Stimulated activated CD4-positive, alpha-beta T cell treated with anti-CD3 and anti-CD28 coated beads, TNF-alpha, amount 100 ng/mL, for 24 hours (primary cell): Measurements from ENCODE around the gene MAOA.
"Not testable (repeated sequence)": the region's sequence is repeated elsewhere in the genome, so short reads cannot be mapped to it uniquely, and the experiment has no call there.

ENCODE experiments used
- DNase-seq, 3 experiments: peaks; one replicate each; pipeline ENCODE4 v3.0.0-alpha.2; 2020; ENCODE audit warnings: low read depth in 3 of 3

MAOA gene

DNA sequence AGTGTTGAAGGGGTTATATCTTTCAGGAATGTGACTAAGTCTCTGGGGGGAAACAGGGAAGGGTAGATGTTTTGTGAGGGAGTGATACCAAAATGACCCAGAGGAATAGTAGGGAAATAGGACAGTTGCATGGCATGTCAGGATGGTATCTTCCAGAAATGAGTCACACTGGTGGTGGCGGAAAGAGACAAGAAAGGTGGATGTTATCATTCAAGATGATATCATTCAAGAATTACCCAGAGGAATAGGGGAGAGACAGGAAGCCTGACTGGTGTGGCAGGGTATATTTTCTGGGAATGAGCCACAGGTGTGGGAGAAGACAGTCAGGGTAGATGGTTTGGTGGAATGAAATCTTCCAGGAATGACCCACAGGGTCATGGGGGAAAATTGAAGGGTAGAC, 61.1 kb downstream of the MAOA start:
- no peak for DNase-seq

- no peak for DNase-seq
Measured at GRCh38 chrX:43718081-43718480, 62.0 kb downstream of the MAOA start.

DNA sequence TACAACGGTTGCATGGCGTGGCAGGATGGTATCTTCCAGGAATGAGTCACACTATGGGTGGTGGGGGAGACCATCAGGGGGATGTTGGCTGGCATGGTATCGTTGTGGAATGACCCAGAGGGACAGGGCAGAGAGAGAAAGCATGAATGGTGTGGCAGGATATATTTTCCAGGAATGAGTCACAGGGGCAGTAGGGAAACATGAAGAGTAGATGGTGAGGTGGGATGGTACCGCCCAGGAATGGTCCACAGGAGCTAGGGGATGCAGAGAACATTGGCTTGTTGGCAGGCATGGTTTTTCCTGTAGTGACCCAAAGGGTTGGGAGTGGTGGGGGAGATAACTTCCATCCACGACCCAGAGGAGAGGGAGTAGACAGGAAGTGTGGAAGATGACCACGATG, 62.4 kb downstream of the MAOA start:
- DNase-seq = no peak

GRCh38 chrX:43718956-43719355, 62.9 kb downstream of the MAOA start:
- DNase-seq = no peak

- DNase-seq = no peak
Measured at GRCh38 chrX:43720082-43720481, 64.0 kb downstream of the MAOA start.

DNA sequence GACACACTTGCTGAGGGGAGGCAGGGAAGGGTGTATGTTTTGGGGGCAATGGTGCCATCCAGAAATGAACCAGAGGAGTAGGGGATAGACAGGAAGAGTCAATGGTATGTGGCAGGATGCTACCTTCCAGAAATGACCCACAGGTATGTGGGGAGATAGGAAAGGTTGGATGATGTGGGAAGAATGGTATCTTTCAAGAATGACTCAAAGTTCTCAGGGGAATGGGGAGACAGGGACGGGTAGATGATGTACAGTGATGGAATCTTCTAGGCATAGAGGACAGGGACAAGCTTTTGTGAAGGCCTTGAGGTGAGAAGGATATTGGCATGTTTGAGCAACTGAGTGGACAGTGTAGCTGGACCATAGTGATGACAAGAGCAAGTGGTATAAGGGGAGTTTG, 64.9 kb downstream of the MAOA start:
- DNase-seq = no peak

GRCh38 chrX:43725227-43725626, 69.1 kb downstream of the MAOA start:
- not testable (repeated sequence) for DNase-seq

DNA sequence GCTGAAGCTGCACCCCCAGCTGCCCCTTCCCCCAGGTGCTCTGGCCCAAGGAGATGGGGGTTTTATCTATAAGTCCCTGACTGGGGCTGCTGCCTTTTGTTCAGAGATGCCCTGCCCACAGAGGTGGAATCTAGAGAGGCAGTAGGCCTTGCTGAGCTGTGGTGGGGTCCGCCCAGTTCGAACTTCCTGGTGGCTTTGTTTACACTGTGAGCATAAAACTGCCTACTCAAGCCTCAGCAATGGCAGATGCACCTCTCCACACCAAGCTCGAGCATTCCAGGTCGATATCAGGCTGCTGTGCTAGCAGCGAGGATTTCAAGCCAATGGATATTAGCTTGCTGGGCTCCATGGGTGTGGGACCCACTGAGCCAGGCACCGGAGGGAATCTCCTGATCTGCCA, 71.2 kb downstream of the MAOA start:
- DNase-seq = not testable (repeated sequence)

GRCh38 chrX:43728002-43728401, 71.9 kb downstream of the MAOA start:
- no peak for DNase-seq

- no peak for DNase-seq
Measured at GRCh38 chrX:43728966-43729365, 72.9 kb downstream of the MAOA start.

DNA sequence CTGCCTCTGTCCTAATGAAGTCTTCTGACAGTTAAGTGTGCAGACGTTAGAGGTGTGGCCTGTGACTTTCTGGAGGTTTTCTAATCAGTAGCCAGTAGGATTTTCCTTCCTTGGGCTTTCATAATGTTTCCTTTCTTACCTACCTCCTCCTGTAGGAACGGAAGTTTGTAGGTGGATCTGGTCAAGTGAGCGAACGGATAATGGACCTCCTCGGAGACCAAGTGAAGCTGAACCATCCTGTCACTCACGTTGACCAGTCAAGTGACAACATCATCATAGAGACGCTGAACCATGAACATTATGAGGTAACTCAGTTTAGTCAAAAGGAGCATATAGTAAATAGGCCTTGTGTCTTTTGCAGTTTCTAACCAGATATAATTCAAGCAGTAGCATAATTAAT, 75.0 kb downstream of the MAOA start:
- DNase-seq = no peak

- DNase-seq = no peak
Measured at GRCh38 chrX:43733699-43734098, 77.6 kb downstream of the MAOA start.

DNA sequence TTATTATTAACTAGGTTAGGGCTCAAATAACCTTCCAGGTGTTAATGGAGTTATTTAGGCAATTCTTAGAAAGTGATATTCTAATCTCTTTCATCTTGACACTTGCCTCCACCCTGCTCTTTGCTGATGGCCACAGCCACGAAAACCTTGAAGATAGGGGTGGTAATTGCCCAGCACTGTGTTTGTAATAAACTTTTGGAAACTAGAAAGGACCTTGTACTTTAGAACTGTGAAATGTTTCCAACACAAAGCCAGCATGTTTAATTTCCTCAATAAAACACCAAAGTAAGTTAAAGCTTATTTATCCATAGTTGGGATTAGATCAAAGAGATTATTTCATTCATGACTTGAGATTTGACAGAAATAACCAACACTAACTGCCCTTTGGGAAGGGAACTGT, 78.3 kb downstream of the MAOA start:
- DNase-seq = no peak

- no peak for DNase-seq
Measured at GRCh38 chrX:43735534-43735933, 79.4 kb downstream of the MAOA start.

GRCh38 chrX:43735957-43736356, 79.9 kb downstream of the MAOA start:
- no peak for DNase-seq

DNA sequence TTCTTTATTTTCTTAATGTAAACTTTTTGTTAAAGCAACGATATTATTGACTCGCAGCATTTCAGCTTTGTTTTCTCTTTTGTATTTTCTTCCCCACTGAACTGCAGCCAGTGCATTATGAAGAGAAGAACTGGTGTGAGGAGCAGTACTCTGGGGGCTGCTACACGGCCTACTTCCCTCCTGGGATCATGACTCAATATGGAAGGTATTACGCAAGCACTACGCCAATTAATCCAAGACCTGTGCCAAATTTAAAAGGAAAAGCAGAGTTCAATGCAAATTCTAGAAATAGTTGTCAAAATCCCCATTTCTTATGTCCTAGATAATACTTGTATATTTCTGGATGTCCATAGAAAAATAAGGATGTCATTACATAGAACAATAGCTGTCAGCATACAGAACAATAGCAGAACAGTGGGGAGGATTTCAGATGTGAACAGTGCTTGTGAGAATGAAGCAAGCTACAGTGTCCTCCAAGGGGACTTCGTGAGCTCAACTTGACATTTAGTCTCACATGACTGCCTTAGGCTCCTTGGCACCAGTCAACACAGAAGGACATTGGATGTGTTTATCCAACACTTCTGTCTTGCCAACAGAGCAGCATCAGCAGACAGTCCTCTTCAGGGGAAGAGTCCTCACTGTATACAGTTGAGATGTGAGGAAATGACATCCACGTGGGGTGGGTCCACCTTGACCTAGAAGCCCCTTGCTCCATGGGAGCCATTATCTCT, 85.9 kb downstream of the MAOA start:
- DNase-seq = no peak

DNA sequence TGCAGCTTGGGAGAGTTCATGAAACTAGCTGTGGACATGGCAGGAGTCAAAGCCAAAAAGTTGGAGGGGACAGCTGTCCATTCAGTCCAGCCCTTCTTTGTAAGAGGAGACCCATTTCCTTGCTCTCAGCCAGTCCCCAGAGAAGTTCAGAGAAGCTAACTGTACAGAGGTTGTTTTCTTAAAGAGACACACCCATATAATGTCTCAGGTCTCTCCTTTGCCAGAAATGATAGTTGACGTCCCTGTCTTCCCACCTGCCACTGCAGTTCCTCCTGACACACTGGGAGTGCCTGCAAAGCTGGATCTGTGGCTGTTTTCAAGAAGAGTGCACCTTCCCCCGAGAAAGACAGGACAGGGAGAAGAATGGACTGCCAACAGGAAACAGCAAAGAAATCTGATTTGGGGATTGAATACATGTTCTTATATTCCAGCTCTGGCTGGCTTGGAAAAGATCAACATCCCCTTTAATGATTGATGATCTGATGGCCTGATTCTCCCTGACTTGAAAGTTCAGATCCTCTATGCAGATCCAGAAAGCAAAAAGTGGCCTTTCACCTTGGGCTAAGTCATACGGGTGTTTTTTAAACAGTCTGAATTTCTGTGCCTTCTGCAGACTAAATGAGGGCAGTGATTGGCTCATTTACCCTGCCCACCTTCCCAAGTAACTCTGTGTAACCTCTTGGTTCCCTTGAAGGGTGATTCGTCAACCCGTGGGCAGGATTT, 87.2 kb downstream of the MAOA start:
- DNase-seq = no peak

GRCh38 chrX:43744284-43744683, 88.2 kb downstream of the MAOA start:
- DNase-seq = no peak

DNA sequence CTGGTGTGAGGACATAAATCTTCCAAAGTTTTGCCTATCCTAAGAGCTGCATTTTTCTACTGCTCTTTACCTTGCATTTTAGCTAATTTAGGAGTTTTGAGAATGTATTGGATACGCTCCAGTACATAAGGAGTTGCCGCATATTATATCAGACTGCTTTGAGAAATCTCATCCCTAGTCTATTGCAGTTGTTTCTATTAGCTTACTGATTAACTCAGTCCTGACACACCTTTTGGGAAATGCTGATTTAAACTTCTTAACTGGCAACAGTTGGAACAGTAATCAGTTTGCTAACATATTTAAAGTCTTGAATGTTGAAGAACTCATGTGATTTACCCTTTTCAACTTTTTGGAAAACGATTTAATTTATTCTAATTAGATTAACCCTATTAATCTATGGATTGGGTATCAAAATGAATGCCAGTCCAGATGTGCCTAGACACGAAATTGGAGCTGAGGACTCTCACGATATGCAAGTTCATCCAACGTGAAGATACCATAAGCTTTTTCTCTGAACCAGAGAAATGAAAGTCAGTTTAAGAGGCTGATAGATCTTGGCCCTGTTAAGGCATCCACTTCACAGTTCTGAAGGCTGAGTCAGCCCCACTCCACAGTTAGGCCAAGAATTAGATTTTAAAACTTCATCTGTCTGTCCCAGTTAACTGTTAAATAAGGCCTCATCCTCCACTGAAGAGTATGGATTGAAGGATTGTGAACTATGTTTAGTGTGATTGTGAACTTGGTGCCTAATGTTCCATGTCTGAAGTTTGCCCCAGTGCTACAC, 90.0 kb downstream of the MAOA start:
- DNase-seq = no peak

- DNase-seq = no peak
Measured at GRCh38 chrX:43747476-43747875, 91.4 kb downstream of the MAOA start.

- peak in 1 of 3 experiments; percentile 6 for DNase-seq
Measured at GRCh38 chrX:43750248-43750676, 94.2 kb downstream of the MAOA start.

DNA sequence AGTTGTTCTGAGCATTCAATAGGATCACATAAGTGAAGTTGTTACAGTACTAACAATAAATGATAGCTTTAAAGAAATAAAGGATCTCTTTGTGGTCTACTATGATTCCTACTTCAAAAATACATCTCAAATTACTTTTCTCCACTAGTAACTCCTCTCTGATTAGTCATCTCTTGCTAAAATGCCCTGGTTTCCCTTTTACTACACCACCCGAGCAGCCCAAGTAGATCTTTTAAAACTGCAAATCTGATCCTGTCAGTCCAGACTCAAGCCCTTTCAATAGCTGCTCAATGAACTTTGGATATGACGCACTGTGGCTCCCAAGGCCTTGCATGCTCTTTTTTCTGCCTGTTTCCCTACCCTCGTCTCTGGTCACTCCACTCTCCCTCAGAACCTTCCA, 97.5 kb downstream of the MAOA start:
- DNase-seq = no peak

- DNase-seq = no peak
Measured at GRCh38 chrX:43756076-43756475, 100.0 kb downstream of the MAOA start.
